MM.1S (cell line): Measurements from ENCODE around the gene CA5A.

ENCODE experiments used
- EZH2 ChIP-seq: fragments of 300-600 bp; sonication (generic); optimal IDR thresholded peaks from 2 replicates; pipeline ENCODE3; 2017; ENCODE audit warnings: low read depth, mild to moderate bottlenecking, antibody characterized with exemption, low read length, mixed read lengths
- TF ChIP-seq, protein P1 (sequence below): fragments of 300-600 bp; sonication (generic); IDR thresholded peaks from 2 replicates; pipeline ENCODE4 v1.5.1; 2016; ENCODE audit warnings: antibody characterized with exemption, low read length, mixed read lengths

DNA sequence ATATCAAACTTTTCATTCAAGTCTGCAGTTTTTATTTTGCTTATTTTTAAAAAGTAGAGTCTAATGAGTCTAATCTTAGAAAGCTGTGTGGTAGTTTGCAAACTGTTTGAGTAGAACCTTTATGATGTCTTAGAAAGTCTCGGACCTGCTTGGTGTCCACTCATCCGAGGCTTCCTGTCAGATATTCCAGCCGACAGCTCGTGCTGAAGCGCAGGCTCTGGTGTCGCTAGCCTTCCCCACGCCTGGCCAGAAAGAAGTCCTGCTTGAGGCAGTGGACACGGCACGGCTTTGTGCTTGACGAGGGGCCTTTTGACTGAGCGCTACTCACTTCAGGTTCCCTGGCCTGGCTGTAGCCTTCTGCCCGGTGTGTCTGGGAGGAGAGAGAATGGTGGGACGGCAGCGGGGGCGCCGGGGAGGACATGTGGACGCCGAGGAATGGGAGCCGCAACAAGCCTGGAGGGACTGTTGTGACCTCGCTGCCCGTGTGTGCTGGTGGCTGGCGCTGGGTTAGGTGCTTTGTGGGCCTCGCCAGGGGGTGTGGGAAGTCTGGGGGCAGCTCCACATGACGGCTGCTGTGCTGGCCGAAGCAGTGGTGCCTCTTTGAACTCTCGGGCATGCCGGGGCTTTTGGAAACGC, 48.4 kb upstream of the CA5A start:
- TF ChIP-seq, protein P1, sequence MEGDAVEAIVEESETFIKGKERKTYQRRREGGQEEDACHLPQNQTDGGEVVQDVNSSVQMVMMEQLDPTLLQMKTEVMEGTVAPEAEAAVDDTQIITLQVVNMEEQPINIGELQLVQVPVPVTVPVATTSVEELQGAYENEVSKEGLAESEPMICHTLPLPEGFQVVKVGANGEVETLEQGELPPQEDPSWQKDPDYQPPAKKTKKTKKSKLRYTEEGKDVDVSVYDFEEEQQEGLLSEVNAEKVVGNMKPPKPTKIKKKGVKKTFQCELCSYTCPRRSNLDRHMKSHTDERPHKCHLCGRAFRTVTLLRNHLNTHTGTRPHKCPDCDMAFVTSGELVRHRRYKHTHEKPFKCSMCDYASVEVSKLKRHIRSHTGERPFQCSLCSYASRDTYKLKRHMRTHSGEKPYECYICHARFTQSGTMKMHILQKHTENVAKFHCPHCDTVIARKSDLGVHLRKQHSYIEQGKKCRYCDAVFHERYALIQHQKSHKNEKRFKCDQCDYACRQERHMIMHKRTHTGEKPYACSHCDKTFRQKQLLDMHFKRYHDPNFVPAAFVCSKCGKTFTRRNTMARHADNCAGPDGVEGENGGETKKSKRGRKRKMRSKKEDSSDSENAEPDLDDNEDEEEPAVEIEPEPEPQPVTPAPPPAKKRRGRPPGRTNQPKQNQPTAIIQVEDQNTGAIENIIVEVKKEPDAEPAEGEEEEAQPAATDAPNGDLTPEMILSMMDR: no peak
- TF ChIP-seq EZH2: no peak
